HEK293 (cell line): Measurements from ENCODE around the gene TPCN2.

Source experiments
- GLI2 ChIP-seq: fragments of 450-650 bp; formaldehyde crosslinking; IDR thresholded peaks from 2 replicates; pipeline ENCODE4; 2017; ENCODE audit warnings: missing biosample characterization, missing genetic modification characterization, low read depth, borderline replicate concordance
- GLIS2 ChIP-seq: fragments of 450-650 bp; formaldehyde crosslinking; IDR thresholded peaks from 2 replicates; pipeline ENCODE4 v1.5.1; 2016; ENCODE audit warnings: missing biosample characterization, missing genetic modification characterization
- KLF10 ChIP-seq: fragments of 450-650 bp; IDR thresholded peaks from 2 replicates; pipeline ENCODE4 v1.5.1; 2018; ENCODE audit warnings: missing biosample characterization, mild to moderate bottlenecking, missing genetic modification characterization
- SCRT1 ChIP-seq: fragments of 450-650 bp; formaldehyde crosslinking; IDR thresholded peaks from 2 replicates; pipeline ENCODE4 v1.5.1; 2016; ENCODE audit warnings: missing biosample characterization, missing genetic modification characterization, borderline replicate concordance
- SP3 ChIP-seq: fragments of 450-650 bp; formaldehyde crosslinking; IDR thresholded peaks from 2 replicates; pipeline ENCODE4 v1.5.1; 2016; ENCODE audit warnings: missing biosample characterization, missing genetic modification characterization
- SP7 ChIP-seq: fragments of 450-650 bp; formaldehyde crosslinking; IDR thresholded peaks from 2 replicates; pipeline ENCODE4 v1.5.1; 2016; ENCODE audit warnings: missing biosample characterization, missing genetic modification characterization
- ZFP37 ChIP-seq: fragments of 450-650 bp; formaldehyde crosslinking; IDR thresholded peaks from 2 replicates; pipeline ENCODE4 v1.5.1; 2016; ENCODE audit warnings: missing biosample characterization, missing genetic modification characterization
- ZFP69B ChIP-seq: fragments of 450-650 bp; formaldehyde crosslinking; IDR thresholded peaks from 2 replicates; pipeline ENCODE4 v1.5.1; 2016; ENCODE audit warnings: missing biosample characterization, missing genetic modification characterization
- ZIC2 ChIP-seq: fragments of 450-650 bp; formaldehyde crosslinking; IDR thresholded peaks from 2 replicates; pipeline ENCODE4 v1.5.1; 2016; ENCODE audit warnings: missing biosample characterization, missing genetic modification characterization
- ZNF311 ChIP-seq: fragments of 450-650 bp; formaldehyde crosslinking; IDR thresholded peaks from 2 replicates; pipeline ENCODE4 v1.5.1; 2017; ENCODE audit warnings: missing biosample characterization, missing genetic modification characterization, borderline replicate concordance
- ZNF366 ChIP-seq: fragments of 450-650 bp; formaldehyde crosslinking; conservative IDR thresholded peaks from 2 replicates; pipeline ENCODE4 v1.5.1; 2016; ENCODE audit warnings: missing biosample characterization, missing genetic modification characterization
- ZNF404 ChIP-seq: fragments of 450-650 bp; formaldehyde crosslinking; IDR thresholded peaks from 2 replicates; pipeline ENCODE4 v1.5.1; 2017; ENCODE audit warnings: missing biosample characterization, missing genetic modification characterization
- ZNF423 ChIP-seq: fragments of 450-650 bp; formaldehyde crosslinking; IDR thresholded peaks from 2 replicates; pipeline ENCODE4 v1.5.1; 2016; ENCODE audit warnings: missing biosample characterization, missing genetic modification characterization
- ZNF529 ChIP-seq: fragments of 450-650 bp; formaldehyde crosslinking; IDR thresholded peaks from 2 replicates; pipeline ENCODE4 v1.5.1; 2017; ENCODE audit warnings: missing genetic modification characterization, missing biosample characterization; ENCODE audit not compliant: insufficient replicate concordance
- ZNF624 ChIP-seq: fragments of 450-650 bp; formaldehyde crosslinking; IDR thresholded peaks from 2 replicates; pipeline ENCODE4 v1.5.1; 2017; ENCODE audit warnings: missing biosample characterization, missing genetic modification characterization
- ZNF660 ChIP-seq: fragments of 450-650 bp; IDR thresholded peaks from 2 replicates; pipeline ENCODE4 v1.5.1; 2018; ENCODE audit warnings: missing biosample characterization, mild to moderate bottlenecking, missing genetic modification characterization
- ZNF747 ChIP-seq: fragments of 450-650 bp; formaldehyde crosslinking; IDR thresholded peaks from 2 replicates; pipeline ENCODE4 v1.5.1; 2016; ENCODE audit warnings: missing biosample characterization, missing genetic modification characterization
- ZNF777 ChIP-seq: fragments of 450-650 bp; formaldehyde crosslinking; IDR thresholded peaks from 2 replicates; pipeline ENCODE4 v1.5.1; 2017; ENCODE audit warnings: missing biosample characterization, missing genetic modification characterization, borderline replicate concordance
- ZSCAN16 ChIP-seq: fragments of 450-650 bp; formaldehyde crosslinking; IDR thresholded peaks from 2 replicates; pipeline ENCODE4 v1.5.1; 2016; ENCODE audit warnings: missing biosample characterization, missing genetic modification characterization
- TF ChIP-seq, protein P1 (sequence below): fragments of 450-650 bp; formaldehyde crosslinking; IDR thresholded peaks from 2 replicates; pipeline ENCODE4 v1.5.1; 2016; ENCODE audit warnings: missing biosample characterization, missing genetic modification characterization
- TF ChIP-seq, protein P2 (sequence below): fragments of 450-650 bp; formaldehyde crosslinking; IDR thresholded peaks from 2 replicates; pipeline ENCODE4 v1.5.1; 2016; ENCODE audit warnings: missing biosample characterization, missing genetic modification characterization
- TF ChIP-seq, protein P3 (sequence below): fragments of 450-650 bp; formaldehyde crosslinking; IDR thresholded peaks from 2 replicates; pipeline ENCODE4 v1.5.1; 2016; ENCODE audit warnings: missing biosample characterization, missing genetic modification characterization, borderline replicate concordance
- TF ChIP-seq, protein P4 (sequence below): fragments of 450-650 bp; formaldehyde crosslinking; IDR thresholded peaks from 2 replicates; pipeline ENCODE4 v1.5.1; 2016; ENCODE audit warnings: missing biosample characterization, missing genetic modification characterization
- TF ChIP-seq, protein P5 (sequence below): fragments of 450-650 bp; formaldehyde crosslinking; IDR thresholded peaks from 2 replicates; pipeline ENCODE4 v1.5.1; 2016; ENCODE audit warnings: missing biosample characterization, missing genetic modification characterization

Gene TPCN2

DNA sequence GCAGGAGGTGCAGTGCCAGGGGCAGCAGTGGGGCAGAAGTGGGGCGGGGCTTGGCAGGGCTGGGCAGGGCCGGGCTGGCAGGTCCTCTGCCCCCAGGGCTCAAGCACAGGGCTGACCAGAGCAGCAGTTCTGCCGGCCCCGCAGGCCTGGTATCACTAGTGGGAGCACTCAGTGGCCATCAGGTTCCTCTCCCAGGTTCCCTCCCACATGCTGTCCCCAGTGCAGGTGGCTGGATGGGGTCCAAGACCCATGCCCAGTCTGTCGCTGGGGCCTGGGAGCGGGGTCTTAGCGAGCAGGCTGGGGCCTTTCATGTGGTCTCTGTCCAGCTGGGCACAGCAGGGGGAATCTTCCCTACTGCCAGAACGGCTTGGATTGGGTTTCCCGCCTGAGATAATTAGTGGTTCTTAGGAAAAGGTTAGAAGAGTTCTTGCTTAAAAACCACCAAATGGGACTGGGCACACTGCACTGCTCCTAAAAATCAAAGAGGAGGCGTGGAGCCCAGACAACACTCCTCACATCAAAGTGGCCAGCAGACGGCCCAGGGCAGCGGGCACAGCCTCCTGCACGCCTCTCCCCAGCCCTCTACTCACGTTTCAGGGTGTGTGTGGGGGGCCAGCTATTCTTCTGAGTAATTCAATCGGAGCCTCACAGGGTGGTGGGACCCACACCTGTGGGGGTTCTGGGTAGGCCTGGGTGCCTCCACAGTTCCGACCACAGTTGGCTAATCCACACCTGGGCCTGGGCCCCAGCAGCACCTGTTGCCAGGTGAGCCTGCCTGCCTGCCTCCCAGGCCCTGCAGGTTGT lies 45.6 kb downstream of the TPCN2 start (continued):
- TF ChIP-seq, protein P1, sequence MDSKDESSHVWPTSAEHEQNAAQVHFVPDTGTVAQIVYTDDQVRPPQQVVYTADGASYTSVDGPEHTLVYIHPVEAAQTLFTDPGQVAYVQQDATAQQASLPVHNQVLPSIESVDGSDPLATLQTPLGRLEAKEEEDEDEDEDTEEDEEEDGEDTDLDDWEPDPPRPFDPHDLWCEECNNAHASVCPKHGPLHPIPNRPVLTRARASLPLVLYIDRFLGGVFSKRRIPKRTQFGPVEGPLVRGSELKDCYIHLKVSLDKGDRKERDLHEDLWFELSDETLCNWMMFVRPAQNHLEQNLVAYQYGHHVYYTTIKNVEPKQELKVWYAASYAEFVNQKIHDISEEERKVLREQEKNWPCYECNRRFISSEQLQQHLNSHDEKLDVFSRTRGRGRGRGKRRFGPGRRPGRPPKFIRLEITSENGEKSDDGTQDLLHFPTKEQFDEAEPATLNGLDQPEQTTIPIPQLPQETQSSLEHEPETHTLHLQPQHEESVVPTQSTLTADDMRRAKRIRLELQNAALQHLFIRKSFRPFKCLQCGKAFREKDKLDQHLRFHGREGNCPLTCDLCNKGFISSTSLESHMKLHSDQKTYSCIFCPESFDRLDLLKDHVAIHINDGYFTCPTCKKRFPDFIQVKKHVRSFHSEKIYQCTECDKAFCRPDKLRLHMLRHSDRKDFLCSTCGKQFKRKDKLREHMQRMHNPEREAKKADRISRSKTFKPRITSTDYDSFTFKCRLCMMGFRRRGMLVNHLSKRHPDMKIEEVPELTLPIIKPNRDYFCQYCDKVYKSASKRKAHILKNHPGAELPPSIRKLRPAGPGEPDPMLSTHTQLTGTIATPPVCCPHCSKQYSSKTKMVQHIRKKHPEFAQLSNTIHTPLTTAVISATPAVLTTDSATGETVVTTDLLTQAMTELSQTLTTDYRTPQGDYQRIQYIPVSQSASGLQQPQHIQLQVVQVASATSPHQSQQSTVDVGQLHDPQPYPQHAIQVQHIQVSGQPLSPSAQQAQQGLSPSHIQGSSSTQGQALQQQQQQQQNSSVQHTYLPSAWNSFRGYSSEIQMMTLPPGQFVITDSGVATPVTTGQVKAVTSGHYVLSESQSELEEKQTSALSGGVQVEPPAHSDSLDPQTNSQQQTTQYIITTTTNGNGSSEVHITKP (tag by site-specific recombination) = no peak
- TF ChIP-seq SP3 = no peak
- peak; percentile 94 for TF ChIP-seq SP7 (tag by site-specific recombination)
- TF ChIP-seq ZNF747 = no peak
- no peak for TF ChIP-seq ZNF660 (tag by site-specific recombination)
- no peak for TF ChIP-seq ZNF404
- TF ChIP-seq, protein P2, sequence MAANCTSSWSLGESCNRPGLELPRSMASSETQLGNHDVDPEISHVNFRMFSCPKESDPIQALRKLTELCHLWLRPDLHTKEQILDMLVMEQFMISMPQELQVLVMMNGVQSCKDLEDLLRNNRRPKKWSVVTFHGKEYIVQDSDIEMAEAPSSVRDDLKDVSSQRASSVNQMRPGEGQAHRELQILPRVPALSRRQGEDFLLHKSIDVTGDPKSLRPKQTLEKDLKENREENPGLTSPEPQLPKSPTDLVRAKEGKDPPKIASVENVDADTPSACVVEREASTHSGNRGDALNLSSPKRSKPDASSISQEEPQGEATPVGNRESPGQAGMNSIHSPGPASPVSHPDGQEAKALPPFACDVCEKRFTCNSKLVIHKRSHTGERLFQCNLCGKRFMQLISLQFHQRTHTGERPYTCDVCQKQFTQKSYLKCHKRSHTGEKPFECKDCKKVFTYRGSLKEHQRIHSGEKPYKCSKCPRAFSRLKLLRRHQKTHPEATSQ (tag by site-specific recombination) = no peak
- TF ChIP-seq GLI2 (tag by site-specific recombination) = no peak
- TF ChIP-seq, protein P3, sequence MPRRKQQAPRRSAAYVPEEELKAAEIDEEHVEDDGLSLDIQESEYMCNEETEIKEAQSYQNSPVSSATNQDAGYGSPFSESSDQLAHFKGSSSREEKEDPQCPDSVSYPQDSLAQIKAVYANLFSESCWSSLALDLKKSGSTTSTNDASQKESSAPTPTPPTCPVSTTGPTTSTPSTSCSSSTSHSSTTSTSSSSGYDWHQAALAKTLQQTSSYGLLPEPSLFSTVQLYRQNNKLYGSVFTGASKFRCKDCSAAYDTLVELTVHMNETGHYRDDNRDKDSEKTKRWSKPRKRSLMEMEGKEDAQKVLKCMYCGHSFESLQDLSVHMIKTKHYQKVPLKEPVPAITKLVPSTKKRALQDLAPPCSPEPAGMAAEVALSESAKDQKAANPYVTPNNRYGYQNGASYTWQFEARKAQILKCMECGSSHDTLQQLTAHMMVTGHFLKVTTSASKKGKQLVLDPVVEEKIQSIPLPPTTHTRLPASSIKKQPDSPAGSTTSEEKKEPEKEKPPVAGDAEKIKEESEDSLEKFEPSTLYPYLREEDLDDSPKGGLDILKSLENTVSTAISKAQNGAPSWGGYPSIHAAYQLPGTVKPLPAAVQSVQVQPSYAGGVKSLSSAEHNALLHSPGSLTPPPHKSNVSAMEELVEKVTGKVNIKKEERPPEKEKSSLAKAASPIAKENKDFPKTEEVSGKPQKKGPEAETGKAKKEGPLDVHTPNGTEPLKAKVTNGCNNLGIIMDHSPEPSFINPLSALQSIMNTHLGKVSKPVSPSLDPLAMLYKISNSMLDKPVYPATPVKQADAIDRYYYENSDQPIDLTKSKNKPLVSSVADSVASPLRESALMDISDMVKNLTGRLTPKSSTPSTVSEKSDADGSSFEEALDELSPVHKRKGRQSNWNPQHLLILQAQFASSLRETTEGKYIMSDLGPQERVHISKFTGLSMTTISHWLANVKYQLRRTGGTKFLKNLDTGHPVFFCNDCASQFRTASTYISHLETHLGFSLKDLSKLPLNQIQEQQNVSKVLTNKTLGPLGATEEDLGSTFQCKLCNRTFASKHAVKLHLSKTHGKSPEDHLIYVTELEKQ = no peak
- TF ChIP-seq GLIS2 (tag by site-specific recombination) = peak; percentile 51
- TF ChIP-seq SCRT1 (tag by site-specific recombination) = 0 out of 2 replicates have a peak, but pooled peaks have one; percentile 39
- no peak for TF ChIP-seq ZNF529 (tag by site-specific recombination)
- no peak for TF ChIP-seq ZNF366 (tag by site-specific recombination)
- no peak for TF ChIP-seq ZNF311 (tag by site-specific recombination)
- no peak for TF ChIP-seq ZNF624 (tag by site-specific recombination)
- peak; percentile 61; the same call in 1 of the 2 replicates for TF ChIP-seq ZFP69B (tag by site-specific recombination)
- no peak for TF ChIP-seq ZSCAN16 (tag by site-specific recombination)
- no peak for TF ChIP-seq ZNF777
- TF ChIP-seq, protein P4, sequence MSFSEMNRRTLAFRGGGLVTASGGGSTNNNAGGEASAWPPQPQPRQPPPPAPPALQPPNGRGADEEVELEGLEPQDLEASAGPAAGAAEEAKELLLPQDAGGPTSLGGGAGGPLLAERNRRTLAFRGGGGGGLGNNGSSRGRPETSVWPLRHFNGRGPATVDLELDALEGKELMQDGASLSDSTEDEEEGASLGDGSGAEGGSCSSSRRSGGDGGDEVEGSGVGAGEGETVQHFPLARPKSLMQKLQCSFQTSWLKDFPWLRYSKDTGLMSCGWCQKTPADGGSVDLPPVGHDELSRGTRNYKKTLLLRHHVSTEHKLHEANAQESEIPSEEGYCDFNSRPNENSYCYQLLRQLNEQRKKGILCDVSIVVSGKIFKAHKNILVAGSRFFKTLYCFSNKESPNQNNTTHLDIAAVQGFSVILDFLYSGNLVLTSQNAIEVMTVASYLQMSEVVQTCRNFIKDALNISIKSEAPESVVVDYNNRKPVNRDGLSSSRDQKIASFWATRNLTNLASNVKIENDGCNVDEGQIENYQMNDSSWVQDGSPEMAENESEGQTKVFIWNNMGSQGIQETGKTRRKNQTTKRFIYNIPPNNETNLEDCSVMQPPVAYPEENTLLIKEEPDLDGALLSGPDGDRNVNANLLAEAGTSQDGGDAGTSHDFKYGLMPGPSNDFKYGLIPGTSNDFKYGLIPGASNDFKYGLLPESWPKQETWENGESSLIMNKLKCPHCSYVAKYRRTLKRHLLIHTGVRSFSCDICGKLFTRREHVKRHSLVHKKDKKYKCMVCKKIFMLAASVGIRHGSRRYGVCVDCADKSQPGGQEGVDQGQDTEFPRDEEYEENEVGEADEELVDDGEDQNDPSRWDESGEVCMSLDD = no peak
- TF ChIP-seq ZNF423 (tag by site-specific recombination) = no peak
- TF ChIP-seq KLF10 (tag by site-specific recombination) = no peak
- TF ChIP-seq, protein P5, sequence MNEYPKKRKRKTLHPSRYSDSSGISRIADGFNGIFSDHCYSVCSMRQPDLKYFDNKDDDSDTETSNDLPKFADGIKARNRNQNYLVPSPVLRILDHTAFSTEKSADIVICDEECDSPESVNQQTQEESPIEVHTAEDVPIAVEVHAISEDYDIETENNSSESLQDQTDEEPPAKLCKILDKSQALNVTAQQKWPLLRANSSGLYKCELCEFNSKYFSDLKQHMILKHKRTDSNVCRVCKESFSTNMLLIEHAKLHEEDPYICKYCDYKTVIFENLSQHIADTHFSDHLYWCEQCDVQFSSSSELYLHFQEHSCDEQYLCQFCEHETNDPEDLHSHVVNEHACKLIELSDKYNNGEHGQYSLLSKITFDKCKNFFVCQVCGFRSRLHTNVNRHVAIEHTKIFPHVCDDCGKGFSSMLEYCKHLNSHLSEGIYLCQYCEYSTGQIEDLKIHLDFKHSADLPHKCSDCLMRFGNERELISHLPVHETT (tag by site-specific recombination) = no peak
- peak; percentile 92 for TF ChIP-seq ZIC2
- TF ChIP-seq ZFP37 = no peak
